SK-N-SH (cell line): Measurements from ENCODE around the gene TTC9. TPM values are rescaled to one million over a fixed set of nuclear protein-coding genes. Genes with fewer than 3 reads are reported as not detected.

ENCODE experiments used
- CTCF ChIA-PET: fragments of 300-600, 350-600 bp; formaldehyde crosslinking; extraction: SDS; loops from one replicate; lab custom pipeline; 2021; lab: Yijun Ruan, JAX
- POLR2A ChIA-PET: fragments of 350-600 bp; sonication (Branson Sonifier 250); formaldehyde crosslinking; extraction: SDS; loops from one replicate; lab custom pipeline; 2020; ENCODE audit warnings: antibody characterized with exemption, inconsistent platforms; lab: Yijun Ruan, JAX
- DNase-seq: peaks from one replicate; pipeline ENCODE4 v3.0.0; 2012
- H2AFZ ChIP-seq: fragments of 200-600 bp; sonication (generic); 2 replicates; pipeline ENCODE4 v1.8.1; 2016; ENCODE audit warnings: antibody characterized with exemption, mild to moderate bottlenecking, low read depth
- H3F3A ChIP-seq: fragments of 200-600 bp; sonication (generic); replicated peaks from 2 replicates; pipeline ENCODE3; 2016; ENCODE audit warnings: antibody characterized with exemption, mild to moderate bottlenecking; ENCODE audit not compliant: insufficient read depth
- H3K27ac ChIP-seq, 2 experiments: fragments of 200-500 bp in 1 of 2; fragments of 200-600 bp in 1 of 2; sonication (Bioruptor generic) in 1 of 2; sonication (generic), shearing (Covaris generic) in 1 of 2; 2 replicates each; pipeline versions ENCODE4 v1.5.1 to v1.6.1; 2014 to 2016; ENCODE audit warnings: low read depth in 2 of 2, inconsistent platforms in 1 of 2, low read length in 1 of 2, mild to moderate bottlenecking in 1 of 2, mixed read lengths in 1 of 2
- H3K27me3 ChIP-seq: fragments of 200-600 bp; sonication (generic), shearing (Covaris generic); 2 replicates; pipeline ENCODE4 v1.6.1; 2016; ENCODE audit warnings: mixed run types; ENCODE audit not compliant: insufficient read depth
- H3K36me3 ChIP-seq, 2 experiments: fragments of 200-500 bp in 1 of 2; fragments of 200-600 bp in 1 of 2; sonication (Bioruptor generic) in 1 of 2; sonication (generic) in 1 of 2; replicated peaks in 1 of 2; 2 replicates each; pipeline versions ENCODE3 to v1.5.1; 2014 to 2016; ENCODE audit warnings: low read length in 1 of 2, mild to moderate bottlenecking in 1 of 2; ENCODE audit not compliant: insufficient read depth in 2 of 2, control insufficient read depth in 1 of 2
- H3K4me1 ChIP-seq, 2 experiments: fragments of 200-500 bp in 1 of 2; fragments of 200-600 bp in 1 of 2; sonication (Bioruptor generic) in 1 of 2; sonication (generic), shearing (Covaris generic) in 1 of 2; 2 replicates each; pipeline versions ENCODE4 v1.5.1 to v1.6.1; 2014 to 2016; ENCODE audit warnings: low read depth in 1 of 2, low read length in 1 of 2, mixed run types in 1 of 2; ENCODE audit not compliant: insufficient read depth in 2 of 2, control insufficient read depth in 1 of 2
- H3K4me2 ChIP-seq: fragments of 200-600 bp; sonication (generic), shearing (Covaris generic); 2 replicates; pipeline ENCODE4 v1.6.1; 2017; ENCODE audit warnings: mixed run types
- H3K4me3 ChIP-seq, 2 experiments: fragments of 200-500 bp in 1 of 2; fragments of 200-600 bp in 1 of 2; sonication (Bioruptor generic) in 1 of 2; sonication (generic), shearing (Covaris generic) in 1 of 2; 2 replicates each; pipeline versions ENCODE4 v1.5.1 to v1.8.1; 2014 to 2016; ENCODE audit warnings: low read depth in 2 of 2, inconsistent platforms in 1 of 2, low read length in 1 of 2, mild to moderate bottlenecking in 1 of 2, mixed read lengths in 1 of 2, moderate library complexity in 1 of 2
- H3K79me2 ChIP-seq: fragments of 200-600 bp; sonication (generic); 2 replicates; pipeline ENCODE4 v1.8.1; 2017; ENCODE audit warnings: mild to moderate bottlenecking; ENCODE audit not compliant: insufficient read depth
- H3K9ac ChIP-seq: fragments of 200-600 bp; sonication (generic); 2 replicates; pipeline ENCODE4 v1.6.1; 2017; ENCODE audit warnings: mixed run types
- H3K9me2 ChIP-seq: fragments of 200-600 bp; sonication (generic); 2 replicates; pipeline ENCODE4 v1.6.1; 2017; ENCODE audit warnings: mixed run types
- H3K9me3 ChIP-seq: fragments of 200-600 bp; sonication (generic); 2 replicates; pipeline ENCODE4 v1.6.1; 2017; ENCODE audit warnings: mixed run types, mild to moderate bottlenecking, moderate library complexity
- H4K20me1 ChIP-seq: fragments of 200-600 bp; sonication (generic); 2 replicates; pipeline ENCODE4 v1.6.1; 2017; ENCODE audit warnings: mild to moderate bottlenecking, mixed run types; ENCODE audit not compliant: insufficient read depth
- CHD2 ChIP-seq: fragments of 150-350 bp; IDR thresholded peaks from 2 replicates; pipeline ENCODE4 v1.6.1; 2018; ENCODE audit warnings: low read length; ENCODE audit not compliant: partially characterized antibody
- ELF1 ChIP-seq: IDR thresholded peaks from 2 replicates; pipeline ENCODE4 v1.4.0; 2012
- EP300 ChIP-seq, 2 experiments: IDR thresholded peaks; 2 replicates each; pipeline versions ENCODE4 v1.4.0 to v1.6.1; 2012; ENCODE audit warnings: borderline replicate concordance in 1 of 2, low read depth in 1 of 2, low read length in 1 of 2
- EZH2phosphoT487 ChIP-seq: fragments of 200-600 bp; sonication (generic); IDR thresholded peaks from 2 replicates; pipeline ENCODE4 v1.6.1; 2017; ENCODE audit warnings: low read depth, mixed run types, mild to moderate bottlenecking, antibody characterized with exemption, moderate library complexity, borderline replicate concordance
- FOXJ3 ChIP-seq: sonication (generic); formaldehyde crosslinking; IDR thresholded peaks from 2 replicates; pipeline ENCODE4 v1.5.1; 2020; ENCODE audit warnings: mild to moderate bottlenecking, missing genetic modification reagents
- FOXM1 ChIP-seq: IDR thresholded peaks from 2 replicates; pipeline ENCODE4 v1.4.0; 2012; ENCODE audit warnings: low read depth, mild to moderate bottlenecking
- GATA2 ChIP-seq: sonication (generic); formaldehyde crosslinking; IDR thresholded peaks from 2 replicates; pipeline ENCODE4 v1.5.0; 2020; ENCODE audit warnings: mild to moderate bottlenecking, missing genetic modification reagents
- JUND ChIP-seq: IDR thresholded peaks from 2 replicates; pipeline ENCODE4 v1.4.0; 2012
- MEF2A ChIP-seq: IDR thresholded peaks from 2 replicates; pipeline ENCODE4 v1.4.0; 2012; ENCODE audit warnings: low read depth, borderline replicate concordance
- NFIC ChIP-seq: IDR thresholded peaks from 2 replicates; pipeline ENCODE4 v1.4.0; 2012; ENCODE audit warnings: borderline replicate concordance
- REST ChIP-seq: IDR thresholded peaks from 2 replicates; pipeline ENCODE4 v1.6.1; 2012; ENCODE audit warnings: mild to moderate bottlenecking, low read depth, low read length, moderate library complexity
- RXRA ChIP-seq: IDR thresholded peaks from 2 replicates; pipeline ENCODE4 v1.4.0; 2012; ENCODE audit warnings: low read depth, mild to moderate bottlenecking, borderline replicate concordance
- SMC3 ChIP-seq: IDR thresholded peaks from 2 replicates; pipeline ENCODE4 v1.6.1; 2012; ENCODE audit warnings: low read depth, low read length, improper control_type of control experiment
- TEAD4 ChIP-seq: IDR thresholded peaks from 2 replicates; pipeline ENCODE4 v1.4.0; 2012; ENCODE audit warnings: mild to moderate bottlenecking, borderline replicate concordance; ENCODE audit not compliant: insufficient read depth
- WGBS: methylation state at CpG from one replicate; pipeline ENCODE4 v1.1.6; 2017; ENCODE audit warnings: low lambda C conversion rate; 5-methylcytosine and 5-hydroxymethylcytosine counted together
- polyA plus RNA-seq, 3 experiments: library from polyadenylated mRNA; depleted of rRNA; stranded (reverse); fragments of >200 nt; gene quantifications; 2 replicates each; pipeline ENCODE4 v1.2.3, GENCODE V29; 2012
- TF ChIP-seq, protein P1 (sequence below): IDR thresholded peaks from 2 replicates; pipeline ENCODE4; 2012

TTC9 gene
- polyA plus RNA-seq, 1 of the 3 experiments (the other 2 are of a cell fraction) = 0.33 TPM

- ChIA-PET POLR2A (interaction anchor here (1.0 kb wide), 1 partner anchor 11 kb away, joined by 3 read pairs; no protein-coding TSS in a partner anchor), CTCF (no interaction called here)
- no peaks in the 10 kb centered on the region for H3K9me2 ChIP-seq
- no peaks in the 10 kb centered on the region for H3F3A ChIP-seq
- no peaks in the 10 kb centered on the region for H3K79me2 ChIP-seq
- H4K20me1 ChIP-seq = no peaks in the 10 kb centered on the region
- WGBS = 70% methylated on average over 6 of the region's 6 CpGs
- H3K9ac ChIP-seq = no peak overlapping the region
- H3K36me3 ChIP-seq = no peaks in the 10 kb centered on the region
- no peaks in the 10 kb centered on the region for H3K9me3 ChIP-seq
- no peak overlapping the region for H3K4me2 ChIP-seq
- H3K4me3 ChIP-seq = no peak overlapping the region
- TF ChIP-seq GATA2 (CRISPR knock-in tag) (no peak), NFIC (no peak), EZH2phosphoT487 (no peak), CHD2 (no peak), ELF1 (no peak), TEAD4 (no peak), REST (no peak), EP300 (IDR thresholded peaks at IDR 0.05; ENCODE audit: borderline replicate concordance in 1 of 2, low read depth in 1 of 2, low read length in 1 of 2) (no peak), JUND (no peak), RXRA (no peak), SMC3 (no peak), MEF2A (no peak), FOXJ3 (no peak), FOXM1 (no peak)
- TF ChIP-seq, protein P1, sequence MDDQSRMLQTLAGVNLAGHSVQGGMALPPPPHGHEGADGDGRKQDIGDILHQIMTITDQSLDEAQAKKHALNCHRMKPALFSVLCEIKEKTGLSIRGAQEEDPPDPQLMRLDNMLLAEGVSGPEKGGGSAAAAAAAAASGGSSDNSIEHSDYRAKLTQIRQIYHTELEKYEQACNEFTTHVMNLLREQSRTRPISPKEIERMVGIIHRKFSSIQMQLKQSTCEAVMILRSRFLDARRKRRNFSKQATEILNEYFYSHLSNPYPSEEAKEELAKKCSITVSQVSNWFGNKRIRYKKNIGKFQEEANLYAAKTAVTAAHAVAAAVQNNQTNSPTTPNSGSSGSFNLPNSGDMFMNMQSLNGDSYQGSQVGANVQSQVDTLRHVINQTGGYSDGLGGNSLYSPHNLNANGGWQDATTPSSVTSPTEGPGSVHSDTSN = no peak
- no peak overlapping the region for H3K27ac ChIP-seq
- H3K4me1 ChIP-seq = no peaks in the 10 kb centered on the region
- no peaks in the 10 kb centered on the region; the same call in 1 of the 2 replicates for H3K27me3 ChIP-seq
- H2AFZ ChIP-seq = no peak overlapping the region
- no peak for DNase-seq
Observed at GRCh38 chr14:70654632-70655031, 12.9 kb downstream of the TTC9 start.
